HG02885 (cell line): Measurements from ENCODE around the gene CALHM5.

ENCODE experiments used
- ATAC-seq: cut with Tn5 transposase; IDR thresholded peaks from one replicate; pipeline ENCODE4 v1.9.1; 2021; ENCODE audit warnings: mild to moderate bottlenecking; ENCODE audit not compliant: unreplicated experiment, poor library complexity

The CALHM5 gene

DNA sequence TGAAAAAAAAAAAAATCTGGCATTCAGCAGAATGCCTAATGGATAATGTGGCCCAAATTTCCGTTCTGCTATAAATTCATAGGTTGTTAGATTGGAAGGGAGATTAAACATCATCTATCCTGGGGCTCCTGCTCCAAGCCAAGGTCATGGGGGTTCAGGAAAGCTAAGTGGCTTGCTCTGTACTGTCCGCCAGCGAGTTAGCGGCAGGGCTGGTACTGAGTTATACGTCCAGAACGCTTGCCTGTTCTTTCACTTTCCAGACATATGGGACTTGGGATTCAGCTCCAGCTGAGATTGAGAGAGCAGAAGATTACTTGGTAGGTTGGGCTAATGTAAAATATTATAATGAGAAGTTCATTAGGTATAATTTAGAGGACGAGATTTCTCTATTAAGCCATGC is 60.7 kb downstream of the CALHM5 start:
- ATAC-seq: no peak
